ENCODE measurements around the gene GPR27.

GPR27 gene

GRCh38 chr3:71805691-71806090, 52.0 kb downstream of the GPR27 start:
- TF ChIP-seq CTCF (IDR thresholded peaks at IDR 0.05) = no peak

All from LNCAP (cell line).